Measurements from ENCODE around the gene ZNF837. TPM values are rescaled to one million over a fixed set of nuclear protein-coding genes. Genes with fewer than 3 reads are reported as not detected.

ZNF837 gene
- total RNA-seq, 1 experiment from 2014 or later = 1.7 TPM

GRCh38 chr19:58398087-58398486 lies 17.3 kb upstream of the ZNF837 start:
- no peaks in the 10 kb centered on the region for H3K27me3 Mint-ChIP-seq (ENCODE audit: insufficient read depth, unreplicated experiment)
- POLR2A ChIA-PET = interaction anchor here (4.7 kb wide), 1 partner anchor 9 kb away, joined by 22 read pairs; the partner anchor contains the start of gene RPS5
- peaks cover 35% of the 10 kb centered on the region for H3K36me3 Mint-ChIP-seq (ENCODE audit: insufficient read depth, unreplicated experiment)
- H3K27ac Mint-ChIP-seq (ENCODE audit: low read depth, unreplicated experiment) = no peak overlapping the region
- BruUV-seq (replicated peaks) = no TSS peak
- no peak overlapping the region for H3K4me3 Mint-ChIP-seq (ENCODE audit: unreplicated experiment)
- H3K4me1 Mint-ChIP-seq (ENCODE audit: insufficient read depth, unreplicated experiment) = peaks cover 33% of the 10 kb centered on the region
- no peak for TF ChIP-seq CTCF (IDR thresholded peaks at IDR 0.05; ENCODE audit: unreplicated experiment)
- H3K9me3 Mint-ChIP-seq (ENCODE audit: unreplicated experiment) = no peaks in the 10 kb centered on the region
- no peak for DNase-seq (ENCODE audit: unreplicated experiment)
- CTCF ChIA-PET = no interaction called here
- intact Hi-C loops (cut with micrococcal nuclease) = no loop called here

GRCh38 chr19:58397533-58398037 lies 16.8 kb upstream of the ZNF837 start:
- DNase-seq (ENCODE audit: unreplicated experiment) = no peak
- Mint-ChIP-seq H3K27me3 (ENCODE audit: insufficient read depth, unreplicated experiment) (no peaks in the 10 kb centered on the region), H3K27ac (ENCODE audit: low read depth, unreplicated experiment) (no peak overlapping the region), H3K4me3 (ENCODE audit: unreplicated experiment) (no peak overlapping the region), H3K9me3 (ENCODE audit: unreplicated experiment) (no peaks in the 10 kb centered on the region), H3K36me3 (ENCODE audit: insufficient read depth, unreplicated experiment) (peaks cover 40% of the 10 kb centered on the region), H3K4me1 (ENCODE audit: insufficient read depth, unreplicated experiment) (peaks cover 33% of the 10 kb centered on the region)
- no peak for TF ChIP-seq CTCF (IDR thresholded peaks at IDR 0.05; ENCODE audit: unreplicated experiment)
- intact Hi-C loops (cut with micrococcal nuclease) = no loop called here
- ChIA-PET POLR2A (interaction anchor here (4.7 kb wide), 1 partner anchor 9 kb away, joined by 22 read pairs; the partner anchor contains the start of gene RPS5), CTCF (no interaction called here)
- BruUV-seq (replicated peaks) = TSS peak; percentile 0

- no TSS peak for BruUV-seq (replicated peaks)
These were observed 16.1 kb upstream of the ZNF837 start for GRCh38 chr19:58396691-58397532.

More at GRCh38 chr19:58396691-58397532, 16.1 kb upstream of the ZNF837 start:
- CTCF ChIA-PET = no interaction called here
- H3K27me3 Mint-ChIP-seq (ENCODE audit: insufficient read depth, unreplicated experiment) = no peaks in the 10 kb centered on the region
- H3K27ac Mint-ChIP-seq (ENCODE audit: low read depth, unreplicated experiment) = no peak overlapping the region
- H3K36me3 Mint-ChIP-seq (ENCODE audit: insufficient read depth, unreplicated experiment) = peaks cover 46% of the 10 kb centered on the region
- H3K9me3 Mint-ChIP-seq (ENCODE audit: unreplicated experiment) = no peaks in the 10 kb centered on the region
- no peak for TF ChIP-seq CTCF (IDR thresholded peaks at IDR 0.05; ENCODE audit: unreplicated experiment)
- intact Hi-C loops (cut with micrococcal nuclease) = no loop called here
- no peak overlapping the region for H3K4me3 Mint-ChIP-seq (ENCODE audit: unreplicated experiment)
- no peak for DNase-seq (ENCODE audit: unreplicated experiment)
- POLR2A ChIA-PET = interaction anchor here (4.7 kb wide), 1 partner anchor 8 kb away, joined by 22 read pairs; the partner anchor contains the start of gene RPS5
- H3K4me1 Mint-ChIP-seq (ENCODE audit: insufficient read depth, unreplicated experiment) = peaks cover 33% of the 10 kb centered on the region

All from MCF 10A (cell line).